Spinal cord (tissue), 10 donors: Measurements from ENCODE around the gene TRIM67. TPM values are rescaled to one million over a fixed set of nuclear protein-coding genes. Genes with fewer than 3 reads are reported as not detected.
"Not testable (repeated sequence)": the region's sequence is repeated elsewhere in the genome, so short reads cannot be mapped to it uniquely, and the experiment has no call there.

Experiments used
- DNase-seq, 6 donors: peaks; one replicate each; pipeline versions ENCODE4 v3.0.0 to v3.0.0-alpha.2; 2013 to 2015; ENCODE audit warnings: low spot score in 6 of 6, low read depth in 4 of 6
- H3K27ac ChIP-seq: one replicate; pipeline ENCODE4 v1.5.1; 2013; ENCODE audit warnings: low read depth, low read length, control low read depth
- H3K27me3 ChIP-seq: one replicate; pipeline ENCODE4 v1.6.1; 2013; ENCODE audit warnings: low read length; ENCODE audit not compliant: control insufficient read depth, insufficient read depth
- H3K36me3 ChIP-seq: one replicate; pipeline ENCODE4 v1.6.1; 2013; ENCODE audit warnings: low read length; ENCODE audit not compliant: control insufficient read depth, insufficient read depth
- H3K4me1 ChIP-seq: one replicate; pipeline ENCODE4 v1.6.1; 2013; ENCODE audit warnings: low read length; ENCODE audit not compliant: control insufficient read depth, insufficient read depth
- H3K4me3 ChIP-seq: one replicate; pipeline ENCODE4 v1.5.1; 2013; ENCODE audit warnings: low read depth, low read length, control low read depth
- H3K9me3 ChIP-seq: one replicate; pipeline ENCODE4 v1.6.1; 2013; ENCODE audit warnings: low read length; ENCODE audit not compliant: control insufficient read depth, insufficient read depth
- WGBS: methylation state at CpG from one replicate; pipeline ENCODE4 v1.1.5; 2013; ENCODE audit warnings: missing lambda C conversion rate; ENCODE audit not compliant: insufficient coverage; 5-methylcytosine and 5-hydroxymethylcytosine counted together
- polyA plus RNA-seq, 2 donors: library from polyadenylated mRNA; unstranded; fragments of 120-200 nt; gene quantifications; one replicate each; pipeline ENCODE4 v1.2.1, GENCODE V29; 2013; ENCODE audit not compliant: insufficient read length in 2 of 2
- total RNA-seq, 2 donors: library from RNA; depleted of rRNA in 1 of 2; stranded (reverse); fragments of 120-200 nt in 1 of 2; fragments of >200 nt in 1 of 2; gene quantifications; one replicate each; pipeline versions ENCODE4 v1.2.3 to v1.2.4, GENCODE V29; 2013 to 2014
- donor health status: healthy.

Gene TRIM67
- total and polyA plus RNA-seq, 4 donors, result 5.2 to 37.2 (median 23.8) TPM

- WGBS, result 84% methylated on average over 4 of the region's 4 CpGs
- no peaks in the 10 kb centered on the region for H3K27me3 ChIP-seq
- no peak for DNase-seq
- H3K27ac ChIP-seq, result no peak overlapping the region
- no peaks in the 10 kb centered on the region for H3K36me3 ChIP-seq
- no peak overlapping the region for H3K4me3 ChIP-seq
- peaks cover 2% of the 10 kb centered on the region for H3K9me3 ChIP-seq
- H3K4me1 ChIP-seq, result no peaks in the 10 kb centered on the region
Measured at GRCh38 chr1:231130544-231130943, 31.3 kb upstream of the TRIM67 start.

- H3K4me1 ChIP-seq, H3K4me3 ChIP-seq, H3K9me3 ChIP-seq, H3K27ac ChIP-seq, DNase-seq, H3K36me3 ChIP-seq, H3K27me3 ChIP-seq: not testable (repeated sequence)
- 100% methylated on average over 5 of the region's 8 CpGs for WGBS
Measured at GRCh38 chr1:231132591-231132990, 29.3 kb upstream of the TRIM67 start.

GRCh38 chr1:231134624-231135023 lies 27.2 kb upstream of the TRIM67 start:
- Histone ChIP-seq H3K4me3 (no peak overlapping the region), H3K9me3 (no peaks in the 10 kb centered on the region), H3K27me3 (no peaks in the 10 kb centered on the region), H3K4me1 (no peaks in the 10 kb centered on the region), H3K36me3 (no peaks in the 10 kb centered on the region), H3K27ac (no peak overlapping the region)
- 71% methylated on average over 4 of the region's 5 CpGs for WGBS
- no peak for DNase-seq

- Histone ChIP-seq H3K27me3 (no peaks in the 10 kb centered on the region), H3K36me3 (no peaks in the 10 kb centered on the region), H3K4me3 (no peak overlapping the region), H3K27ac (no peak overlapping the region), H3K4me1 (peaks cover 4% of the 10 kb centered on the region), H3K9me3 (no peaks in the 10 kb centered on the region)
- DNase-seq, result no peak
- no CpG with 5 or more reads among the region's 1 CpG for WGBS
Measured at GRCh38 chr1:231138236-231138635, 23.6 kb upstream of the TRIM67 start.

GRCh38 chr1:231139125-231139649 lies 22.7 kb upstream of the TRIM67 start:
- peak overlapping the region; percentile 73 for H3K27ac ChIP-seq
- no peak overlapping the region for H3K4me3 ChIP-seq
- H3K4me1 ChIP-seq, result peaks cover 4% of the 10 kb centered on the region
- no peaks in the 10 kb centered on the region for H3K27me3 ChIP-seq
- no peaks in the 10 kb centered on the region for H3K9me3 ChIP-seq
- H3K36me3 ChIP-seq, result no peaks in the 10 kb centered on the region
- no peak for DNase-seq
- WGBS, result 100% methylated on average over 1 of the region's 3 CpGs

- DNase-seq, result peak in 2 of 6 donors; percentile 3 to 55
- Histone ChIP-seq H3K27me3 (no peaks in the 10 kb centered on the region), H3K9me3 (no peaks in the 10 kb centered on the region), H3K27ac (peak overlapping the region; percentile 73), H3K4me3 (no peak overlapping the region), H3K36me3 (no peaks in the 10 kb centered on the region), H3K4me1 (peaks cover 4% of the 10 kb centered on the region)
- WGBS, result 51% methylated on average over 7 of the region's 8 CpGs
Measured at GRCh38 chr1:231139659-231140654, 21.9 kb upstream of the TRIM67 start.

- no peak overlapping the region for H3K27ac ChIP-seq
- WGBS, result 100% methylated on average over 7 of the region's 7 CpGs
- DNase-seq, result no peak
Measured at GRCh38 chr1:231144416-231145193, 17.3 kb upstream of the TRIM67 start.

GRCh38 chr1:231147896-231148295 lies 14.0 kb upstream of the TRIM67 start:
- Histone ChIP-seq H3K27ac (no peak overlapping the region), H3K9me3 (no peaks in the 10 kb centered on the region), H3K4me3 (no peak overlapping the region), H3K27me3 (no peaks in the 10 kb centered on the region), H3K36me3 (no peaks in the 10 kb centered on the region), H3K4me1 (no peaks in the 10 kb centered on the region)
- no peak for DNase-seq
- WGBS, result 100% methylated on average over 1 of the region's 3 CpGs

More at GRCh38 chr1:231144416-231145193, 17.3 kb upstream of the TRIM67 start:
- Histone ChIP-seq H3K4me3 (no peak overlapping the region), H3K9me3 (no peaks in the 10 kb centered on the region), H3K36me3 (no peaks in the 10 kb centered on the region), H3K4me1 (peaks cover 4% of the 10 kb centered on the region), H3K27me3 (no peaks in the 10 kb centered on the region)

GRCh38 chr1:231151811-231152210 lies 10.0 kb upstream of the TRIM67 start:
- Histone ChIP-seq H3K27me3 (no peaks in the 10 kb centered on the region), H3K9me3 (no peaks in the 10 kb centered on the region), H3K4me3 (no peak overlapping the region), H3K4me1 (no peaks in the 10 kb centered on the region), H3K36me3 (no peaks in the 10 kb centered on the region), H3K27ac (no peak overlapping the region)
- DNase-seq, result no peak
- 0% methylated on average over 1 of the region's 1 CpG for WGBS
